Central memory CD8-positive, alpha-beta T cell (primary cell): ENCODE measurements around the gene TRDN.
"Not testable (repeated sequence)": the region's sequence is repeated elsewhere in the genome, so short reads cannot be mapped to it uniquely, and the experiment has no call there.

Experiments used
- ATAC-seq: fragments of 150-1000 bp; cut with Tn5 transposase; replicated peaks from 2 replicates; pipeline ENCODE4 v1.10.0; 2022; ENCODE audit warnings: mild to moderate bottlenecking, moderate FRiP score, moderate number of reproducible peaks; ENCODE audit not compliant: poor library complexity, severe bottlenecking; ENCODE audit errors: extremely low read depth
- DNase-seq, 2 donors: peaks; one replicate each; pipeline ENCODE4 v3.0.0; 2021; ENCODE audit warnings: low spot score in 2 of 2
- H3K27ac Mint-ChIP-seq: one replicate; pipeline ENCODE4 v1.8.0; 2022; ENCODE audit warnings: low read depth, mild to moderate bottlenecking, moderate library complexity, mixed read lengths
- H3K27me3 Mint-ChIP-seq: one replicate; pipeline ENCODE4 v1.8.0; 2022; ENCODE audit warnings: mixed read lengths
- H3K36me3 Mint-ChIP-seq: one replicate; pipeline ENCODE4 v1.8.0; 2022; ENCODE audit warnings: mild to moderate bottlenecking, moderate library complexity, mixed read lengths; ENCODE audit not compliant: insufficient read depth
- H3K4me1 Mint-ChIP-seq: one replicate; pipeline ENCODE4 v1.8.0; 2022; ENCODE audit warnings: mixed read lengths
- H3K4me3 Mint-ChIP-seq: one replicate; pipeline ENCODE4 v1.8.0; 2022; ENCODE audit warnings: mild to moderate bottlenecking, moderate library complexity, mixed read lengths
- H3K9me3 Mint-ChIP-seq: one replicate; pipeline ENCODE4 v1.8.0; 2022; ENCODE audit warnings: mixed read lengths

TRDN gene

GRCh38 chr6:123508290-123508689, 128.5 kb downstream of the TRDN start:
- H3K36me3 Mint-ChIP-seq = no peaks in the 10 kb centered on the region
- no peaks in the 10 kb centered on the region for H3K27me3 Mint-ChIP-seq
- H3K27ac Mint-ChIP-seq = no peak overlapping the region
- H3K9me3 Mint-ChIP-seq = peaks cover 6% of the 10 kb centered on the region
- no peak overlapping the region for H3K4me3 Mint-ChIP-seq
- no peak for ATAC-seq
- no peak for DNase-seq
- H3K4me1 Mint-ChIP-seq = no peaks in the 10 kb centered on the region

GRCh38 chr6:123507582-123507981, 129.2 kb downstream of the TRDN start:
- no peak for ATAC-seq

GRCh38 chr6:123503619-123504018, 133.1 kb downstream of the TRDN start:
- no peaks in the 10 kb centered on the region for H3K27me3 Mint-ChIP-seq
- no peak overlapping the region for H3K4me3 Mint-ChIP-seq

More at GRCh38 chr6:123507582-123507981, 129.2 kb downstream of the TRDN start:
- H3K36me3 Mint-ChIP-seq = no peaks in the 10 kb centered on the region
- no peaks in the 10 kb centered on the region for H3K27me3 Mint-ChIP-seq
- peaks cover 6% of the 10 kb centered on the region for H3K9me3 Mint-ChIP-seq
- no peak overlapping the region for H3K27ac Mint-ChIP-seq
- no peak for DNase-seq
- no peak overlapping the region for H3K4me3 Mint-ChIP-seq
- no peaks in the 10 kb centered on the region for H3K4me1 Mint-ChIP-seq

GRCh38 chr6:123497025-123497424, 139.7 kb downstream of the TRDN start:
- H3K27me3 Mint-ChIP-seq = no peaks in the 10 kb centered on the region
- H3K9me3 Mint-ChIP-seq = no peaks in the 10 kb centered on the region
- no peak overlapping the region for H3K4me3 Mint-ChIP-seq
- H3K36me3 Mint-ChIP-seq = no peaks in the 10 kb centered on the region
- ATAC-seq (no peak), DNase-seq (no peak)
- no peak overlapping the region for H3K27ac Mint-ChIP-seq
- H3K4me1 Mint-ChIP-seq = no peaks in the 10 kb centered on the region

More at GRCh38 chr6:123503619-123504018, 133.1 kb downstream of the TRDN start:
- Mint-ChIP-seq H3K36me3 (no peaks in the 10 kb centered on the region), H3K27ac (no peak overlapping the region), H3K4me1 (no peaks in the 10 kb centered on the region), H3K9me3 (no peaks in the 10 kb centered on the region)
- DNase-seq (no peak), ATAC-seq (no peak)

- Mint-ChIP-seq H3K27me3 (no peaks in the 10 kb centered on the region), H3K4me1 (no peaks in the 10 kb centered on the region), H3K4me3 (no peak overlapping the region), H3K36me3 (no peaks in the 10 kb centered on the region), H3K9me3 (peaks cover 17% of the 10 kb centered on the region), H3K27ac (no peak overlapping the region)
- ATAC-seq (no peak), DNase-seq (no peak)
Measured at GRCh38 chr6:123489589-123489988, 147.2 kb downstream of the TRDN start.

GRCh38 chr6:123480986-123481385, 155.8 kb downstream of the TRDN start:
- H3K4me1 Mint-ChIP-seq = no peaks in the 10 kb centered on the region
- H3K36me3 Mint-ChIP-seq = no peaks in the 10 kb centered on the region
- no peak overlapping the region for H3K4me3 Mint-ChIP-seq

GRCh38 chr6:123472025-123472702, 164.6 kb downstream of the TRDN start:
- H3K36me3 Mint-ChIP-seq, H3K27ac Mint-ChIP-seq, H3K27me3 Mint-ChIP-seq, H3K9me3 Mint-ChIP-seq, H3K4me1 Mint-ChIP-seq, DNase-seq, ATAC-seq, H3K4me3 Mint-ChIP-seq: not testable (repeated sequence)

More at GRCh38 chr6:123480986-123481385, 155.8 kb downstream of the TRDN start:
- no peak for ATAC-seq
- Mint-ChIP-seq H3K27ac (no peak overlapping the region), H3K27me3 (no peaks in the 10 kb centered on the region), H3K9me3 (peaks cover 5% of the 10 kb centered on the region)
- DNase-seq = no peak

GRCh38 chr6:123467392-123467791, 169.4 kb downstream of the TRDN start:
- ATAC-seq = no peak
- no peak overlapping the region for H3K4me3 Mint-ChIP-seq
- no peaks in the 10 kb centered on the region for H3K4me1 Mint-ChIP-seq
- H3K27me3 Mint-ChIP-seq = no peaks in the 10 kb centered on the region
- H3K27ac Mint-ChIP-seq = no peak overlapping the region
- H3K36me3 Mint-ChIP-seq = no peaks in the 10 kb centered on the region
- peaks cover 7% of the 10 kb centered on the region for H3K9me3 Mint-ChIP-seq
- DNase-seq = no peak

- Mint-ChIP-seq H3K27me3 (no peaks in the 10 kb centered on the region), H3K36me3 (no peaks in the 10 kb centered on the region)
Measured at GRCh38 chr6:123462152-123462551, 174.6 kb downstream of the TRDN start.

GRCh38 chr6:123458218-123458617, 178.5 kb downstream of the TRDN start:
- no peak for ATAC-seq
- Mint-ChIP-seq H3K4me3 (no peak overlapping the region), H3K27me3 (no peaks in the 10 kb centered on the region)

More at GRCh38 chr6:123462152-123462551, 174.6 kb downstream of the TRDN start:
- H3K4me1 Mint-ChIP-seq = no peaks in the 10 kb centered on the region
- H3K27ac Mint-ChIP-seq = no peak overlapping the region
- ATAC-seq = no peak
- H3K9me3 Mint-ChIP-seq = peaks cover 6% of the 10 kb centered on the region
- no peak for DNase-seq
- H3K4me3 Mint-ChIP-seq = no peak overlapping the region

GRCh38 chr6:123456836-123457235, 179.9 kb downstream of the TRDN start:
- no peak for ATAC-seq
- Mint-ChIP-seq H3K9me3 (peaks cover 25% of the 10 kb centered on the region), H3K27ac (no peak overlapping the region), H3K27me3 (no peaks in the 10 kb centered on the region), H3K36me3 (no peaks in the 10 kb centered on the region), H3K4me1 (no peaks in the 10 kb centered on the region), H3K4me3 (no peak overlapping the region)
- no peak for DNase-seq

More at GRCh38 chr6:123458218-123458617, 178.5 kb downstream of the TRDN start:
- DNase-seq = no peak
- no peaks in the 10 kb centered on the region for H3K36me3 Mint-ChIP-seq
- no peak overlapping the region for H3K27ac Mint-ChIP-seq
- H3K9me3 Mint-ChIP-seq = peaks cover 12% of the 10 kb centered on the region
- no peaks in the 10 kb centered on the region for H3K4me1 Mint-ChIP-seq

GRCh38 chr6:123454448-123454847, 182.3 kb downstream of the TRDN start:
- DNase-seq (no peak), ATAC-seq (no peak)
- H3K27me3 Mint-ChIP-seq = no peaks in the 10 kb centered on the region
- no peak overlapping the region for H3K27ac Mint-ChIP-seq
- no peak overlapping the region for H3K4me3 Mint-ChIP-seq
- no peaks in the 10 kb centered on the region for H3K36me3 Mint-ChIP-seq
- H3K4me1 Mint-ChIP-seq = no peaks in the 10 kb centered on the region
- peaks cover 27% of the 10 kb centered on the region for H3K9me3 Mint-ChIP-seq

GRCh38 chr6:123453071-123453470, 183.7 kb downstream of the TRDN start:
- H3K4me1 Mint-ChIP-seq, ATAC-seq, H3K27me3 Mint-ChIP-seq, H3K36me3 Mint-ChIP-seq, H3K27ac Mint-ChIP-seq, H3K4me3 Mint-ChIP-seq, DNase-seq: not testable (repeated sequence)
- H3K9me3 Mint-ChIP-seq = peaks cover 27% of the 10 kb centered on the region
